ENCODE measurements around the gene KCTD8. TPM values are rescaled to one million over a fixed set of nuclear protein-coding genes. Genes with fewer than 3 reads are reported as not detected.

The KCTD8 gene
- total RNA-seq, 4 donors from 2014 or later, result 0.34 to 1.6 (median 0.48) TPM

DNA sequence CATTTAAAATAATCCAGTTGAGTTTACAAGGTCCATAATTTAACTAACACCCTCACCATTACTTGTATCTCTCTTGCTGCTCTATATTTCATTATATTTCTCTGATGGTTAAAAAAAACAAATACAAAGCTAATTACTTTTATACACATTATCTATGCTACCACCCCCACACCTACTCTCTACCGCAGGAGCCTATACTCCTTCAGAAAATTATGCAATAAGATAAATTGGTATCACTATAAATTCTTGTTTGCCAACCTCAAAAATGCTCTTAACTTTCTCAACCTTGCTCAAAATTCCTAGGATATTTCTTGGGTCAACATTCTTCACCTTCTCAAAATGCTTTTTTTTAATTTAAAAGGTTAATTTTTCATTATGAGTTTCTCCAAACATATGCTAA lies 282.7 kb downstream of the KCTD8 start:
- Histone ChIP-seq H3K4me1 (no peaks in the 10 kb centered on the region), H3K9me3 (no peaks in the 10 kb centered on the region), H3K27ac (no peak overlapping the region), H3K27me3 (no peaks in the 10 kb centered on the region), H3K36me3 (no peaks in the 10 kb centered on the region), H3K4me3 (no peak overlapping the region)
- no peak for TF ChIP-seq POLR2A (IDR thresholded peaks at IDR 0.05)
- TF ChIP-seq, protein P1, sequence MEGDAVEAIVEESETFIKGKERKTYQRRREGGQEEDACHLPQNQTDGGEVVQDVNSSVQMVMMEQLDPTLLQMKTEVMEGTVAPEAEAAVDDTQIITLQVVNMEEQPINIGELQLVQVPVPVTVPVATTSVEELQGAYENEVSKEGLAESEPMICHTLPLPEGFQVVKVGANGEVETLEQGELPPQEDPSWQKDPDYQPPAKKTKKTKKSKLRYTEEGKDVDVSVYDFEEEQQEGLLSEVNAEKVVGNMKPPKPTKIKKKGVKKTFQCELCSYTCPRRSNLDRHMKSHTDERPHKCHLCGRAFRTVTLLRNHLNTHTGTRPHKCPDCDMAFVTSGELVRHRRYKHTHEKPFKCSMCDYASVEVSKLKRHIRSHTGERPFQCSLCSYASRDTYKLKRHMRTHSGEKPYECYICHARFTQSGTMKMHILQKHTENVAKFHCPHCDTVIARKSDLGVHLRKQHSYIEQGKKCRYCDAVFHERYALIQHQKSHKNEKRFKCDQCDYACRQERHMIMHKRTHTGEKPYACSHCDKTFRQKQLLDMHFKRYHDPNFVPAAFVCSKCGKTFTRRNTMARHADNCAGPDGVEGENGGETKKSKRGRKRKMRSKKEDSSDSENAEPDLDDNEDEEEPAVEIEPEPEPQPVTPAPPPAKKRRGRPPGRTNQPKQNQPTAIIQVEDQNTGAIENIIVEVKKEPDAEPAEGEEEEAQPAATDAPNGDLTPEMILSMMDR (IDR thresholded peaks at IDR 0.05), result no peak
- TF ChIP-seq EP300 (IDR thresholded peaks at IDR 0.05), result no peak
- no peak for TF ChIP-seq POLR2AphosphoS5 (IDR thresholded peaks at IDR 0.05)
- no peak for DNase-seq (ENCODE audit: low spot score in 2 of 2)
- WGBS, result 87% methylated on average over 1 of the region's 1 CpG

- no peak overlapping the region for H3K4me3 ChIP-seq
- TF ChIP-seq EP300 (IDR thresholded peaks at IDR 0.05), result no peak
- TF ChIP-seq POLR2A (IDR thresholded peaks at IDR 0.05), result no peak
- no peak for TF ChIP-seq POLR2AphosphoS5 (IDR thresholded peaks at IDR 0.05)
- TF ChIP-seq, protein P1 (IDR thresholded peaks at IDR 0.05), result no peak
- 48% methylated on average over 2 of the region's 2 CpGs for WGBS
- no peaks in the 10 kb centered on the region for H3K36me3 ChIP-seq
- DNase-seq (ENCODE audit: low spot score in 2 of 2), result no peak
- H3K27ac ChIP-seq, result no peak overlapping the region
- H3K27me3 ChIP-seq, result no peaks in the 10 kb centered on the region
- H3K4me1 ChIP-seq, result no peaks in the 10 kb centered on the region
- no peaks in the 10 kb centered on the region for H3K9me3 ChIP-seq
Measured at GRCh38 chr4:44162538-44163270, 285.9 kb downstream of the KCTD8 start.

GRCh38 chr4:44161756-44162155 lies 286.9 kb downstream of the KCTD8 start:
- no peak for DNase-seq (ENCODE audit: low spot score in 2 of 2)
- H3K27me3 ChIP-seq, result no peaks in the 10 kb centered on the region
- WGBS, result 52% methylated on average over 3 of the region's 3 CpGs
- no peak overlapping the region for H3K27ac ChIP-seq
- H3K9me3 ChIP-seq, result no peaks in the 10 kb centered on the region
- no peaks in the 10 kb centered on the region for H3K36me3 ChIP-seq
- no peak overlapping the region for H3K4me3 ChIP-seq
- no peak for TF ChIP-seq POLR2AphosphoS5 (IDR thresholded peaks at IDR 0.05)
- TF ChIP-seq, protein P1 (IDR thresholded peaks at IDR 0.05), result no peak
- no peak for TF ChIP-seq EP300 (IDR thresholded peaks at IDR 0.05)
- no peaks in the 10 kb centered on the region for H3K4me1 ChIP-seq

DNA sequence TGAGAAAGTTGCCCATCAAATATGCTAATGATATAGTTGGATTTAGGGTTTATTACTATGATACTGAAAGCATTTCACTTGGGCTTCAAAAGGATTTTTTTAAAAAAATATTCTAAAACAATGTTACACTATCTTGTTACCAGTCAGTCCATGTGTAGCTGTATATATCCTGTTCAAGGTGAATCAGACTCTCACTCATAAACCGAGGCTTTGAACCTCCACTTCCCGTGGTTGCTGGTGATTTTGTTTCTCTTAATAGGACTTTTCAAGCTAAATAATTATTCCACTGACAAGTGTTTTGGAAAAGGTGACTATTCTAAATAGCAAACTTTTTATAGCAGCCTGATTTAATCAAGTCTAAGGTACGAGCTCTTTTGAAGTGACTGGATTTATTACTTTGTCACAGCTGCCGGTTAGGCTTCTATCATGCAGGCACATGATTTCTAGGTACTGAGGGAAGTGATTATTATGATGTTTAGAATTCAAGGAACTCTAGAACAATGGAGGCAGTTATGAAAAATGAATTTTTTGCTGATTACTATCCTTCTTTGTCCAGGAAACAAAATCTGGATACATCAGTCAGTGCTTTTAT lies 287.7 kb downstream of the KCTD8 start:
- H3K36me3 ChIP-seq, result no peaks in the 10 kb centered on the region
- 11% methylated on average over 4 of the region's 4 CpGs for WGBS
- DNase-seq (ENCODE audit: low spot score in 2 of 2), result no peak
- no peaks in the 10 kb centered on the region for H3K27me3 ChIP-seq
- no peak overlapping the region for H3K27ac ChIP-seq
- no peaks in the 10 kb centered on the region for H3K9me3 ChIP-seq
- TF ChIP-seq POLR2A (IDR thresholded peaks at IDR 0.05), result no peak
- H3K4me3 ChIP-seq, result no peak overlapping the region
- H3K4me1 ChIP-seq, result no peaks in the 10 kb centered on the region

- no peak overlapping the region for H3K27ac ChIP-seq
- no peaks in the 10 kb centered on the region for H3K9me3 ChIP-seq
- WGBS, result 81% methylated on average over 1 of the region's 1 CpG
- H3K4me1 ChIP-seq, result no peaks in the 10 kb centered on the region
- no peak for DNase-seq (ENCODE audit: low spot score in 2 of 2)
- H3K27me3 ChIP-seq, result no peaks in the 10 kb centered on the region
- H3K4me3 ChIP-seq, result no peak overlapping the region
- TF ChIP-seq POLR2A (IDR thresholded peaks at IDR 0.05), result no peak
- TF ChIP-seq, protein P1 (IDR thresholded peaks at IDR 0.05), result no peak
- TF ChIP-seq POLR2AphosphoS5 (IDR thresholded peaks at IDR 0.05), result no peak
- no peaks in the 10 kb centered on the region for H3K36me3 ChIP-seq
Measured at GRCh38 chr4:44159991-44160390, 288.6 kb downstream of the KCTD8 start.

Data from suprapubic skin (tissue), 4 donors.